HG02970 (cell line): ENCODE measurements around the gene OVCA2.

Experiments
- ATAC-seq: cut with Tn5 transposase; IDR thresholded peaks from one replicate; pipeline ENCODE4 v1.9.1; 2021; ENCODE audit warnings: mild to moderate bottlenecking, moderate library complexity, moderate number of reproducible peaks; ENCODE audit not compliant: unreplicated experiment, low FRiP score

OVCA2 gene

GRCh38 chr17:2051061-2051932 lies 9.5 kb downstream of the OVCA2 start:
- no peak for ATAC-seq

- no peak for ATAC-seq
These were observed 10.2 kb downstream of the OVCA2 start for GRCh38 chr17:2051933-2052559.

GRCh38 chr17:2053380-2054261 lies 11.8 kb downstream of the OVCA2 start:
- no peak for ATAC-seq

- ATAC-seq: no peak
These were observed 12.4 kb downstream of the OVCA2 start for GRCh38 chr17:2054262-2054511.

- ATAC-seq: peak; percentile 26
These were observed 12.9 kb downstream of the OVCA2 start, which contains the start of gene HIC1 for GRCh38 chr17:2054512-2055291. HIC1 (plus strand) TSS chr17:2055103; CDS start chr17:2056691, 1,588 bp downstream.

GRCh38 chr17:2055292-2056205 lies 13.7 kb downstream of the OVCA2 start:
- ATAC-seq: no peak

- ATAC-seq: no peak
These were observed 14.7 kb downstream of the OVCA2 start for GRCh38 chr17:2056206-2057174.

GRCh38 chr17:2057175-2057759 lies 15.4 kb downstream of the OVCA2 start:
- no peak for ATAC-seq

GRCh38 chr17:2057760-2058585 lies 16.2 kb downstream of the OVCA2 start:
- no peak for ATAC-seq

- ATAC-seq: no peak
These were observed 17.0 kb downstream of the OVCA2 start for GRCh38 chr17:2058586-2059546.

- ATAC-seq: no peak
These were observed 17.9 kb downstream of the OVCA2 start for GRCh38 chr17:2059547-2060384.

- ATAC-seq: no peak
These were observed 18.5 kb downstream of the OVCA2 start for GRCh38 chr17:2060385-2060658.

- ATAC-seq: no peak
These were observed 19.0 kb downstream of the OVCA2 start for GRCh38 chr17:2060681-2061440.

- no peak for ATAC-seq
These were observed 19.7 kb downstream of the OVCA2 start for GRCh38 chr17:2061441-2061958.
